ENCODE results near the gene WBP1.
A peak's percentile ranks its signal among the peaks of the same experiment; 100 is the strongest.

DNA sequence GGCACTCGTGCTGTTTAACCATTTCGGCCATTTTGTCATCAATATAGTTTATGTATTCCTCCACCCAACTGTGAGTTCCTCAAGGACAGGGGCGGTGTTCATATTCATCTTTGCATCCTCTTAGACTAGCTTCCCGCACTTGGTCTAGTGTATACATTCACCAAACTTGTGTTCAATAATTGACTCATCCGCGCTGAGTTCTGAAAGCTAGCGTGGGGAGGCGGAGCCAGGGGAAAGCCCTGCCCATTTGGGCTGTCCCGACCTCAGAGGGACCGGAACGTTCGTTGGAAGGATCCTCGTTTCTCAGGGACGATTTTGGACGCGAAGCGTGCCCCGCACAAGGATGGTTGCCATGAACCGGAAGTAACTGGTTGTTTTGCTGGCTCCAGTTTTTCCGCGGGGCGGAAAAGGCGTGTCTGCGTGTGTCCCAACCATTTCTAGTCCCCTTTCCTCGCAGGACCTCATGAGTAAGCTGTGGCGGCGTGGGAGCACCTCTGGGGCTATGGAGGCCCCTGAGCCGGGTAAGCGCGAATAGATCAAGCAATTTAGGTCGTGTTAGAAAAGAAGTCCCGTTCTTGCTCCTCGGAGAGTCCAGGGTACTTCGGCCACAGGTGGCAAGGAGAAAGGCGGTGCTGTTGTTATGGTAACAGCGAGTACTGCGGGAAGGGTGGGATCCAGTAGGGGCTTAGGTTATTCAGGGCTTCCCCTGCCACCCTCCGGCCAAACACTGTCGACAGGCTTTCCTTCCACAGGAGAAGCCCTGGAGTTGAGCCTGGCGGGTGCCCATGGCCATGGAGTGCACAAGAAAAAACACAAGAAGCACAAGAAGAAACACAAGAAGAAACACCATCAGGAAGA lies 3.4 kb upstream of the WBP1 start, which contains the start of gene INO80B:
- TF ChIP-seq MAZ (IDR thresholded peaks at IDR 0.05; ENCODE audit: borderline replicate concordance, low read depth, low read length) = peak; percentile 58; the same call in 1 of the 2 replicates
- TF ChIP-seq, protein P1, sequence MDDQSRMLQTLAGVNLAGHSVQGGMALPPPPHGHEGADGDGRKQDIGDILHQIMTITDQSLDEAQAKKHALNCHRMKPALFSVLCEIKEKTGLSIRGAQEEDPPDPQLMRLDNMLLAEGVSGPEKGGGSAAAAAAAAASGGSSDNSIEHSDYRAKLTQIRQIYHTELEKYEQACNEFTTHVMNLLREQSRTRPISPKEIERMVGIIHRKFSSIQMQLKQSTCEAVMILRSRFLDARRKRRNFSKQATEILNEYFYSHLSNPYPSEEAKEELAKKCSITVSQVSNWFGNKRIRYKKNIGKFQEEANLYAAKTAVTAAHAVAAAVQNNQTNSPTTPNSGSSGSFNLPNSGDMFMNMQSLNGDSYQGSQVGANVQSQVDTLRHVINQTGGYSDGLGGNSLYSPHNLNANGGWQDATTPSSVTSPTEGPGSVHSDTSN (IDR thresholded peaks at IDR 0.05) = peak; percentile 65; the same call in 1 of the 2 replicates
- no peak for TF ChIP-seq HOXB13 (CRISPR knock-in tag; IDR thresholded peaks at IDR 0.05; ENCODE audit: low read depth)
- TF ChIP-seq, protein P2, sequence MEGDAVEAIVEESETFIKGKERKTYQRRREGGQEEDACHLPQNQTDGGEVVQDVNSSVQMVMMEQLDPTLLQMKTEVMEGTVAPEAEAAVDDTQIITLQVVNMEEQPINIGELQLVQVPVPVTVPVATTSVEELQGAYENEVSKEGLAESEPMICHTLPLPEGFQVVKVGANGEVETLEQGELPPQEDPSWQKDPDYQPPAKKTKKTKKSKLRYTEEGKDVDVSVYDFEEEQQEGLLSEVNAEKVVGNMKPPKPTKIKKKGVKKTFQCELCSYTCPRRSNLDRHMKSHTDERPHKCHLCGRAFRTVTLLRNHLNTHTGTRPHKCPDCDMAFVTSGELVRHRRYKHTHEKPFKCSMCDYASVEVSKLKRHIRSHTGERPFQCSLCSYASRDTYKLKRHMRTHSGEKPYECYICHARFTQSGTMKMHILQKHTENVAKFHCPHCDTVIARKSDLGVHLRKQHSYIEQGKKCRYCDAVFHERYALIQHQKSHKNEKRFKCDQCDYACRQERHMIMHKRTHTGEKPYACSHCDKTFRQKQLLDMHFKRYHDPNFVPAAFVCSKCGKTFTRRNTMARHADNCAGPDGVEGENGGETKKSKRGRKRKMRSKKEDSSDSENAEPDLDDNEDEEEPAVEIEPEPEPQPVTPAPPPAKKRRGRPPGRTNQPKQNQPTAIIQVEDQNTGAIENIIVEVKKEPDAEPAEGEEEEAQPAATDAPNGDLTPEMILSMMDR (IDR thresholded peaks at IDR 0.05) = no peak
- peak; percentile 44 for TF ChIP-seq SMC3 (IDR thresholded peaks at IDR 0.05)
- TF ChIP-seq POLR2A (IDR thresholded peaks at IDR 0.05; ENCODE audit: low read length) = peak; percentile 40; the same call in 1 of the 2 replicates
- TF ChIP-seq, protein P3, sequence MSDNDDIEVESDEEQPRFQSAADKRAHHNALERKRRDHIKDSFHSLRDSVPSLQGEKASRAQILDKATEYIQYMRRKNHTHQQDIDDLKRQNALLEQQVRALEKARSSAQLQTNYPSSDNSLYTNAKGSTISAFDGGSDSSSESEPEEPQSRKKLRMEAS (IDR thresholded peaks at IDR 0.05) = peak; percentile 98
- TF ChIP-seq, protein P4, sequence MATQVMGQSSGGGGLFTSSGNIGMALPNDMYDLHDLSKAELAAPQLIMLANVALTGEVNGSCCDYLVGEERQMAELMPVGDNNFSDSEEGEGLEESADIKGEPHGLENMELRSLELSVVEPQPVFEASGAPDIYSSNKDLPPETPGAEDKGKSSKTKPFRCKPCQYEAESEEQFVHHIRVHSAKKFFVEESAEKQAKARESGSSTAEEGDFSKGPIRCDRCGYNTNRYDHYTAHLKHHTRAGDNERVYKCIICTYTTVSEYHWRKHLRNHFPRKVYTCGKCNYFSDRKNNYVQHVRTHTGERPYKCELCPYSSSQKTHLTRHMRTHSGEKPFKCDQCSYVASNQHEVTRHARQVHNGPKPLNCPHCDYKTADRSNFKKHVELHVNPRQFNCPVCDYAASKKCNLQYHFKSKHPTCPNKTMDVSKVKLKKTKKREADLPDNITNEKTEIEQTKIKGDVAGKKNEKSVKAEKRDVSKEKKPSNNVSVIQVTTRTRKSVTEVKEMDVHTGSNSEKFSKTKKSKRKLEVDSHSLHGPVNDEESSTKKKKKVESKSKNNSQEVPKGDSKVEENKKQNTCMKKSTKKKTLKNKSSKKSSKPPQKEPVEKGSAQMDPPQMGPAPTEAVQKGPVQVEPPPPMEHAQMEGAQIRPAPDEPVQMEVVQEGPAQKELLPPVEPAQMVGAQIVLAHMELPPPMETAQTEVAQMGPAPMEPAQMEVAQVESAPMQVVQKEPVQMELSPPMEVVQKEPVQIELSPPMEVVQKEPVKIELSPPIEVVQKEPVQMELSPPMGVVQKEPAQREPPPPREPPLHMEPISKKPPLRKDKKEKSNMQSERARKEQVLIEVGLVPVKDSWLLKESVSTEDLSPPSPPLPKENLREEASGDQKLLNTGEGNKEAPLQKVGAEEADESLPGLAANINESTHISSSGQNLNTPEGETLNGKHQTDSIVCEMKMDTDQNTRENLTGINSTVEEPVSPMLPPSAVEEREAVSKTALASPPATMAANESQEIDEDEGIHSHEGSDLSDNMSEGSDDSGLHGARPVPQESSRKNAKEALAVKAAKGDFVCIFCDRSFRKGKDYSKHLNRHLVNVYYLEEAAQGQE (IDR thresholded peaks at IDR 0.05) = no peak
- TF ChIP-seq EP300 (IDR thresholded peaks at IDR 0.05) = no peak
